ENCODE data around the gene IKZF1.

The IKZF1 gene

DNA sequence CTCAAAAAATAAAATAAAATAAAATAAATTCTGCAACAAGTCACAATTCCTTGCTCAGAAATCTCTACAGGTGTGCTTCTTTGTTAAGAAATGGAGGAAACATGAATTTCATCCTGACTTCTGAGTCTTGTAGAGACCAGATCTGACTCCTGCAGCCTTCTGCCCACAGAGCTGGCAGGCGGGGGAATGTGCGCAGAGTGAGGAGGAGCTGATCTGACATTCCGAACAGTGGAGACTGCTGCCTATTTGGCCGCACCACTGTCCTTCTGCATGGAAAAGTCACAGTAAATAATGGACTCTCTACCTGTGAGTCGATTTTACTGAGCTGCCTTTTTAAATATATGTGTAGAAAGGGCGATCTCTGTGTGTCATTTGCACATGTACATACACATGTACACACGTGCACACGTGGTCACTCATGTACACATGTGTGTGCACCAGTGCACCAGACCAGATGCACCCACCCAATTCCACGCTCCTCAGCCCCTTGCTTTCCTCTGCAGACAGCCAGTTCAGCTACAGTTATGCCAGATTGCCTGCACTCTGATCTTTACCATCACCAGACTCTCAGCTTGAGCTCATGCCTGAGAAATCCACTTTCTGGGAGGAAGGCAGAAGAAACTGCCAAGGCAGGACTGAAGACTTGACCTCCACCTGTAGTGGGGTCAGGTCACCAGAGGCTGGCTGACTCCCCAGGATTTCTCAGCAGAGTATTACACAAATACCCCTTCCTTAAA lies 54.9 kb downstream of the IKZF1 start:
- no peak overlapping the region for H2AFZ ChIP-seq (ENCODE audit: low read length)
- H3K27me3 ChIP-seq (ENCODE audit: insufficient read depth, low read length, poor library complexity, severe bottlenecking) = no peaks in the 10 kb centered on the region
- H4K20me1 ChIP-seq (ENCODE audit: insufficient read depth, low read length, poor library complexity, severe bottlenecking) = no peaks in the 10 kb centered on the region
- no peak for TF ChIP-seq EZH2phosphoT487 (IDR thresholded peaks at IDR 0.05; ENCODE audit: borderline replicate concordance)
- TF ChIP-seq, protein P1, sequence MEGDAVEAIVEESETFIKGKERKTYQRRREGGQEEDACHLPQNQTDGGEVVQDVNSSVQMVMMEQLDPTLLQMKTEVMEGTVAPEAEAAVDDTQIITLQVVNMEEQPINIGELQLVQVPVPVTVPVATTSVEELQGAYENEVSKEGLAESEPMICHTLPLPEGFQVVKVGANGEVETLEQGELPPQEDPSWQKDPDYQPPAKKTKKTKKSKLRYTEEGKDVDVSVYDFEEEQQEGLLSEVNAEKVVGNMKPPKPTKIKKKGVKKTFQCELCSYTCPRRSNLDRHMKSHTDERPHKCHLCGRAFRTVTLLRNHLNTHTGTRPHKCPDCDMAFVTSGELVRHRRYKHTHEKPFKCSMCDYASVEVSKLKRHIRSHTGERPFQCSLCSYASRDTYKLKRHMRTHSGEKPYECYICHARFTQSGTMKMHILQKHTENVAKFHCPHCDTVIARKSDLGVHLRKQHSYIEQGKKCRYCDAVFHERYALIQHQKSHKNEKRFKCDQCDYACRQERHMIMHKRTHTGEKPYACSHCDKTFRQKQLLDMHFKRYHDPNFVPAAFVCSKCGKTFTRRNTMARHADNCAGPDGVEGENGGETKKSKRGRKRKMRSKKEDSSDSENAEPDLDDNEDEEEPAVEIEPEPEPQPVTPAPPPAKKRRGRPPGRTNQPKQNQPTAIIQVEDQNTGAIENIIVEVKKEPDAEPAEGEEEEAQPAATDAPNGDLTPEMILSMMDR (conservative IDR thresholded peaks at IDR 0.05; ENCODE audit: low read length) = no peak
- H3K4me1 ChIP-seq (ENCODE audit: insufficient read depth, low read length, poor library complexity, severe bottlenecking) = peaks cover 61% of the 10 kb centered on the region
- H3K79me2 ChIP-seq (ENCODE audit: insufficient read depth, low read length) = peaks cover 94% of the 10 kb centered on the region
- no peaks in the 10 kb centered on the region for H3K9me3 ChIP-seq (ENCODE audit: insufficient read depth, low read depth, low read length)
- H3K4me2 ChIP-seq (ENCODE audit: low read depth, low read length, poor library complexity, severe bottlenecking) = peak overlapping the region; percentile 14
- no peaks in the 10 kb centered on the region; the same call in 1 of the 2 replicates for H3F3A ChIP-seq (ENCODE audit: low read depth)
- H3K9me2 ChIP-seq (replicated peaks; ENCODE audit: low read depth, low read length) = no peaks in the 10 kb centered on the region
- peak overlapping the region; percentile 61 for H3K9ac ChIP-seq (ENCODE audit: low read depth, low read length, poor library complexity, severe bottlenecking)
- no peak overlapping the region for H3K4me3 ChIP-seq (ENCODE audit: low read length, poor library complexity, severe bottlenecking)
- H3K36me3 ChIP-seq (ENCODE audit: insufficient read depth, low read length) = peaks cover 66% of the 10 kb centered on the region; the same call in 1 of the 2 replicates

DNA sequence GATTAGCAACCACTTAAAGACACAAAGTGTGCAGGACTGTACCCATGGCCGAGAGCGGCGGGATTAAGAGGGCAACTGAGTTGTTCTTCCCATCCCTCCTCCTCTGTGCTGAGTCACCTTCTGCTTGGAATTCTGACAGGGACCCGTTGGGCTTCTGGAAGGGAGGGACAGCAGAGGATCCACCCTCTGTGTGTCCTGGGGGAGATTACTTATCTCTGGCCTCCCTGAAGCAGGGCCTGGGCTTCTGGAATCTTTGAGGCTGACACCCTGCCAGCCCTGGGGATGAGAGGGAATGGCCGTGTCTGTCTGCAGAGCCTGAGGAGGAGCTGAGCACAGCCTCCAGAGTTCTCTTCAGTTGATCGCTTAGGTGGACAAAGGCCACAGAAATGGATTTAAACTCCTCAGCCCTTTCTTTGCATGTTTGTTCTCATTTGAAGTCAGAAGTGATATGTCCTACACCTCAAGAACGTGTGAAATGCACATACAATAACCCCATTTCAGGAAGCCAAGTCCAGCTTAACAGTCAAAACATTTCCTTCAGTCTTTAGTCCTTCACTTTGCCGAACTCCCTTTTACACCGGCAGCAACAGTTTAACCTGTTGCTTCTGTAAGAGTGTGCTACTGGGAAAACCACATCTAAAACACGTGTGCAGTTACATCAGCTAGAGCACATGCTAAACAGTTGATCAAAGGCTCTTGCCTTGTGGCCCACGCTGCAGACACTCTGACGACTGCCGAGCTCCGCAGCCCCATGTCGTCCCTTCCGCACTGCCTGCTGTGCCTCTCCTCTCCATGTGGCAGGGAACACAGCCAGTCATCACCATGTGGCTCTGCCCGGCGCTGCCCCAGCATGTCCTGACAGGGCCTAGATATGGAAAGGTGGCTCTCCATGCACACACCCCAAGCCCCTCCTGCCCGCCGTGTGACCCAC lies 55.7 kb downstream of the IKZF1 start:
- peaks cover 66% of the 10 kb centered on the region; the same call in 1 of the 2 replicates for H3K36me3 ChIP-seq (ENCODE audit: insufficient read depth, low read length)
- H3K9me2 ChIP-seq (replicated peaks; ENCODE audit: low read depth, low read length) = no peaks in the 10 kb centered on the region
- no peaks in the 10 kb centered on the region for H3K27me3 ChIP-seq (ENCODE audit: insufficient read depth, low read length, poor library complexity, severe bottlenecking)
- H3K4me3 ChIP-seq (ENCODE audit: low read length, poor library complexity, severe bottlenecking) = peak overlapping the region; percentile 12
- H2AFZ ChIP-seq (ENCODE audit: low read length) = no peak overlapping the region
- no peaks in the 10 kb centered on the region for H4K20me1 ChIP-seq (ENCODE audit: insufficient read depth, low read length, poor library complexity, severe bottlenecking)
- H3K4me1 ChIP-seq (ENCODE audit: insufficient read depth, low read length, poor library complexity, severe bottlenecking) = peaks cover 67% of the 10 kb centered on the region
- no peaks in the 10 kb centered on the region for H3K9me3 ChIP-seq (ENCODE audit: insufficient read depth, low read depth, low read length)
- H3K4me2 ChIP-seq (ENCODE audit: low read depth, low read length, poor library complexity, severe bottlenecking) = peak overlapping the region; percentile 14
- H3K79me2 ChIP-seq (ENCODE audit: insufficient read depth, low read length) = peaks cover 94% of the 10 kb centered on the region
- no peaks in the 10 kb centered on the region; the same call in 1 of the 2 replicates for H3F3A ChIP-seq (ENCODE audit: low read depth)
- H3K9ac ChIP-seq (ENCODE audit: low read depth, low read length, poor library complexity, severe bottlenecking) = peak overlapping the region; percentile 61
- TF ChIP-seq, protein P1 (conservative IDR thresholded peaks at IDR 0.05; ENCODE audit: low read length) = no peak
- TF ChIP-seq EZH2phosphoT487 (IDR thresholded peaks at IDR 0.05; ENCODE audit: borderline replicate concordance) = no peak

DNA sequence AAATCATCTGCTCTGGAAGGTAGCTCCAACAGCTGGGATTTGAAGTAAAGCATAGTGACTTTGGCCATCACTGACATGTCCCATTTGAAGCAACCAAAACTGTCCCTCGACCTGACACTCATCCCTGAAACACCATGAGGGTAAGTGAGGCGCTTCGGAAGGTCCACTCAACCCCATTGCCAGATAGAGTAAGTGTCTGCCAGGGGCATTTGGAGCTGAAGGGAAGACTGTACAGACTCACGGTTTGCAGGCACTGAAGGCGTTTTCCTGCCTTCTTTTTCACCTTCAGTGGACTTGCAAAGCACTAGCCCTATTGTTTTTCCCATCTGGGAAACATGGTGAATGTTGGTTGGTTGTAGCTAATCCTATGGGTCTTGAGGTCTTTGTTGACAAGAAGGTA lies 57.6 kb downstream of the IKZF1 start:
- Histone ChIP-seq H3K4me1 (ENCODE audit: insufficient read depth, low read length, poor library complexity, severe bottlenecking) (peaks cover 67% of the 10 kb centered on the region), H3K27me3 (ENCODE audit: insufficient read depth, low read length, poor library complexity, severe bottlenecking) (no peaks in the 10 kb centered on the region)

More for the DNA sequence above, 57.6 kb downstream of the IKZF1 start:
- TF ChIP-seq, protein P1 (conservative IDR thresholded peaks at IDR 0.05; ENCODE audit: low read length) = no peak
- no peak for TF ChIP-seq EZH2phosphoT487 (IDR thresholded peaks at IDR 0.05; ENCODE audit: borderline replicate concordance)
- no peaks in the 10 kb centered on the region for H3K9me3 ChIP-seq (ENCODE audit: insufficient read depth, low read depth, low read length)
- H3K9me2 ChIP-seq (replicated peaks; ENCODE audit: low read depth, low read length) = no peaks in the 10 kb centered on the region
- H2AFZ ChIP-seq (ENCODE audit: low read length) = no peak overlapping the region
- no peaks in the 10 kb centered on the region for H4K20me1 ChIP-seq (ENCODE audit: insufficient read depth, low read length, poor library complexity, severe bottlenecking)
- H3K79me2 ChIP-seq (ENCODE audit: insufficient read depth, low read length) = peaks cover 90% of the 10 kb centered on the region
- no peaks in the 10 kb centered on the region; the same call in 1 of the 2 replicates for H3F3A ChIP-seq (ENCODE audit: low read depth)
- H3K9ac ChIP-seq (ENCODE audit: low read depth, low read length, poor library complexity, severe bottlenecking) = peak overlapping the region; percentile 58
- peak overlapping the region; percentile 79 for H3K4me2 ChIP-seq (ENCODE audit: low read depth, low read length, poor library complexity, severe bottlenecking)
- peaks cover 64% of the 10 kb centered on the region; the same call in 1 of the 2 replicates for H3K36me3 ChIP-seq (ENCODE audit: insufficient read depth, low read length)
- H3K4me3 ChIP-seq (ENCODE audit: low read length, poor library complexity, severe bottlenecking) = peak overlapping the region; percentile 42

Data from Loucy (cell line).